Tibial artery (tissue), 4 donors: ENCODE results near the gene PFKM.

Experiments used
- DNase-seq, 2 donors: peaks; one replicate each; pipeline ENCODE4 v3.0.0-alpha.2; 2019
- H3K27ac ChIP-seq, 2 donors: fragments of 200-600 bp; sonication (generic) in 1 of 2; 1 replicate in 1 of 2; 2 replicates in 1 of 2; pipeline ENCODE4 v1.5.1; 2018 to 2019; ENCODE audit warnings: mild to moderate bottlenecking in 1 of 2
- H3K27me3 ChIP-seq, 2 donors: fragments of 200-600 bp; sonication (generic) in 1 of 2; one replicate each; pipeline versions ENCODE4 v1.5.1 to v1.6.0; 2016 to 2019
- H3K36me3 ChIP-seq, 3 donors: fragments of 200-600 bp; sonication (generic) in 2 of 3; one replicate each; pipeline ENCODE4 v1.5.1; 2016 to 2019; ENCODE audit warnings: mild to moderate bottlenecking in 2 of 3
- H3K4me1 ChIP-seq, 4 donors: fragments of 200-600 bp; sonication (generic) in 2 of 4; 1 replicate in 3 of 4; 2 replicates in 1 of 4; pipeline ENCODE4 v1.5.1; 2016 to 2019
- H3K4me3 ChIP-seq, 2 donors: fragments of 200-600 bp; sonication (generic) in 1 of 2; 1 replicate in 1 of 2; 2 replicates in 1 of 2; pipeline ENCODE4 v1.5.1; 2018 to 2019; ENCODE audit warnings: mild to moderate bottlenecking in 2 of 2
- H3K9me3 ChIP-seq, 3 donors: fragments of 200-600 bp; sonication (generic) in 1 of 3; one replicate each; pipeline ENCODE4 v1.5.1; 2016 to 2019
- CTCF ChIP-seq, 2 experiments: fragments of 200-600 bp in 1 of 2; fragments of 450-650 bp in 1 of 2; IDR thresholded peaks; one replicate each; pipeline ENCODE4 v1.5.1; 2017 to 2019; ENCODE audit warnings: antibody characterized with exemption in 2 of 2, mild to moderate bottlenecking in 1 of 2, moderate library complexity in 1 of 2
- intact Hi-C: fragments of 100-400 bp; cut with DNase I; formaldehyde crosslinking; loops from one replicate; pipeline ENCODE4 v1.15.0; 2023; ENCODE audit warnings: low total_unique reads

The PFKM gene

GRCh38 chr12:48131517-48131916 lies 12.4 kb downstream of the PFKM start:
- no peak for TF ChIP-seq CTCF (IDR thresholded peaks at IDR 0.05)
- Histone ChIP-seq H3K4me1 (no peaks in the 10 kb centered on the region), H3K27me3 (no peaks in the 10 kb centered on the region), H3K9me3 (no peaks in the 10 kb centered on the region), H3K36me3 (peaks cover 52 to 95% (median 61%) of the 10 kb centered on the region in 3 donors), H3K4me3 (no peak overlapping the region), H3K27ac (no peak overlapping the region)
- intact Hi-C loops: no loop called here
- no peak for DNase-seq

- intact Hi-C loops: no loop called here
- Histone ChIP-seq H3K9me3 (no peaks in the 10 kb centered on the region), H3K27ac (no peak overlapping the region), H3K4me1 (no peaks in the 10 kb centered on the region), H3K36me3 (peaks cover 57 to 95% (median 65%) of the 10 kb centered on the region in 3 donors), H3K4me3 (no peak overlapping the region), H3K27me3 (no peaks in the 10 kb centered on the region)
- TF ChIP-seq CTCF (IDR thresholded peaks at IDR 0.05): no peak
- DNase-seq: no peak
Measured at GRCh38 chr12:48132826-48133225, 13.7 kb downstream of the PFKM start.

GRCh38 chr12:48135027-48135426 lies 15.9 kb downstream of the PFKM start:
- Histone ChIP-seq H3K36me3 (peaks cover 64 to 100% (median 78%) of the 10 kb centered on the region in 3 donors), H3K27me3 (no peaks in the 10 kb centered on the region), H3K9me3 (no peaks in the 10 kb centered on the region), H3K4me1 (no peaks in the 10 kb centered on the region), H3K27ac (no peak overlapping the region), H3K4me3 (no peak overlapping the region)
- intact Hi-C loops: no loop called here
- no peak for DNase-seq
- TF ChIP-seq CTCF (IDR thresholded peaks at IDR 0.05): no peak

GRCh38 chr12:48142818-48143674 lies 23.9 kb downstream of the PFKM start:
- Histone ChIP-seq H3K27me3 (no peaks in the 10 kb centered on the region), H3K4me1 (peaks cover 0 to 2% (median 0%) of the 10 kb centered on the region in 4 donors), H3K4me3 (no peak overlapping the region), H3K27ac (no peak overlapping the region), H3K36me3 (peaks cover 51 to 100% (median 88%) of the 10 kb centered on the region in 3 donors), H3K9me3 (no peaks in the 10 kb centered on the region)
- no peak for DNase-seq
- TF ChIP-seq CTCF (IDR thresholded peaks at IDR 0.05): no peak
- intact Hi-C loops: no loop called here

- H3K27me3 ChIP-seq: no peaks in the 10 kb centered on the region
- H3K27ac ChIP-seq: no peak overlapping the region
- no peaks in the 10 kb centered on the region for H3K9me3 ChIP-seq
- no peak for TF ChIP-seq CTCF (IDR thresholded peaks at IDR 0.05)
- peaks cover 0 to 4% (median 0%) of the 10 kb centered on the region in 4 donors for H3K4me1 ChIP-seq
- intact Hi-C loops: no loop called here
- no peak overlapping the region for H3K4me3 ChIP-seq
- no peak for DNase-seq
- peaks cover 49 to 99% (median 82%) of the 10 kb centered on the region in 3 donors for H3K36me3 ChIP-seq
Measured at GRCh38 chr12:48143898-48144297, 24.7 kb downstream of the PFKM start.
